ENCODE results near the gene OSBPL6.

GRCh38 chr2:178246696-178247095, 52.4 kb downstream of the OSBPL6 start:
- TF ChIP-seq, protein P1, sequence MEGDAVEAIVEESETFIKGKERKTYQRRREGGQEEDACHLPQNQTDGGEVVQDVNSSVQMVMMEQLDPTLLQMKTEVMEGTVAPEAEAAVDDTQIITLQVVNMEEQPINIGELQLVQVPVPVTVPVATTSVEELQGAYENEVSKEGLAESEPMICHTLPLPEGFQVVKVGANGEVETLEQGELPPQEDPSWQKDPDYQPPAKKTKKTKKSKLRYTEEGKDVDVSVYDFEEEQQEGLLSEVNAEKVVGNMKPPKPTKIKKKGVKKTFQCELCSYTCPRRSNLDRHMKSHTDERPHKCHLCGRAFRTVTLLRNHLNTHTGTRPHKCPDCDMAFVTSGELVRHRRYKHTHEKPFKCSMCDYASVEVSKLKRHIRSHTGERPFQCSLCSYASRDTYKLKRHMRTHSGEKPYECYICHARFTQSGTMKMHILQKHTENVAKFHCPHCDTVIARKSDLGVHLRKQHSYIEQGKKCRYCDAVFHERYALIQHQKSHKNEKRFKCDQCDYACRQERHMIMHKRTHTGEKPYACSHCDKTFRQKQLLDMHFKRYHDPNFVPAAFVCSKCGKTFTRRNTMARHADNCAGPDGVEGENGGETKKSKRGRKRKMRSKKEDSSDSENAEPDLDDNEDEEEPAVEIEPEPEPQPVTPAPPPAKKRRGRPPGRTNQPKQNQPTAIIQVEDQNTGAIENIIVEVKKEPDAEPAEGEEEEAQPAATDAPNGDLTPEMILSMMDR (IDR thresholded peaks at IDR 0.05; ENCODE audit: low read depth, low read length, poor library complexity, severe bottlenecking), result no peak
- no peak for TF ChIP-seq EZH2phosphoT487 (IDR thresholded peaks at IDR 0.05; ENCODE audit: borderline replicate concordance, low read length)
